NCI-H345 treated with DMSO at 0.1 percent for 48 hours (cell line): ENCODE results near the gene SMIM10L2A.
"Not testable (repeated sequence)": the region's sequence is repeated elsewhere in the genome, so short reads cannot be mapped to it uniquely, and the experiment has no call there.

Experiments
- DNase-seq: peaks from one replicate; lab custom pipeline; 2025; ENCODE audit not compliant: unreplicated experiment; lab: John Stamatoyannopoulos, UW

Gene SMIM10L2A

GRCh38 chrX:135449637-135450550 lies 28.1 kb downstream of the SMIM10L2A start:
- DNase-seq, result no peak

GRCh38 chrX:135453381-135453780 lies 31.6 kb downstream of the SMIM10L2A start:
- DNase-seq, result no peak

- DNase-seq, result no peak
These were observed 33.1 kb downstream of the SMIM10L2A start for GRCh38 chrX:135454816-135455215.

GRCh38 chrX:135461756-135462155 lies 40.0 kb downstream of the SMIM10L2A start:
- DNase-seq, result not testable (repeated sequence)

- DNase-seq, result no peak
These were observed 42.2 kb downstream of the SMIM10L2A start for GRCh38 chrX:135463937-135464336.

- DNase-seq, result no peak
These were observed 54.6 kb downstream of the SMIM10L2A start for GRCh38 chrX:135476378-135476777.

- peak; percentile 73 for DNase-seq
These were observed 55.8 kb downstream of the SMIM10L2A start for GRCh38 chrX:135477576-135477975.
